ENCODE results near the gene PRAME. TPM values are rescaled to one million over a fixed set of nuclear protein-coding genes. Genes with fewer than 3 reads are reported as not detected.

Gene PRAME
- total RNA-seq, 1 donor from 2014 or later, result not detected

GRCh38 chr22:22579869-22580604, 21.0 kb upstream of the PRAME start:
- ATAC-seq, result no peak

- no peak for ATAC-seq
Observed at GRCh38 chr22:22578702-22579424, 19.8 kb upstream of the PRAME start.

- ATAC-seq, result no peak
Observed at GRCh38 chr22:22576989-22577427, 17.9 kb upstream of the PRAME start.

GRCh38 chr22:22576244-22576988, 17.4 kb upstream of the PRAME start:
- ATAC-seq, result peak; percentile 65

GRCh38 chr22:22574361-22574760, 15.3 kb upstream of the PRAME start:
- ATAC-seq, result no peak

GRCh38 chr22:22573047-22573889, 14.2 kb upstream of the PRAME start:
- no peak for ATAC-seq

- ATAC-seq, result no peak
Observed at GRCh38 chr22:22571862-22572261, 12.8 kb upstream of the PRAME start.

- ATAC-seq, result no peak
Observed at GRCh38 chr22:22571429-22571828, 12.4 kb upstream of the PRAME start.

GRCh38 chr22:22569218-22569617, 10.2 kb upstream of the PRAME start:
- no peak for ATAC-seq

- no peak for ATAC-seq
Observed at GRCh38 chr22:22565981-22566380, 6.9 kb upstream of the PRAME start.

GRCh38 chr22:22558071-22558971, 744 bp downstream of the PRAME start:
- ATAC-seq, result no peak

- ATAC-seq, result no peak
Observed at GRCh38 chr22:22556995-22557925, 1.8 kb downstream of the PRAME start.

- no peak for ATAC-seq
Observed at GRCh38 chr22:22556578-22556977, 2.5 kb downstream of the PRAME start.

- no peak for ATAC-seq
Observed at GRCh38 chr22:22555596-22555995, 3.5 kb downstream of the PRAME start.

GRCh38 chr22:22554587-22555284, 4.3 kb downstream of the PRAME start:
- no peak for ATAC-seq

- no peak for ATAC-seq
Observed at GRCh38 chr22:22553735-22554586, 5.1 kb downstream of the PRAME start.

GRCh38 chr22:22553141-22553540, 5.9 kb downstream of the PRAME start:
- no peak for ATAC-seq

- ATAC-seq, result no peak
Observed at GRCh38 chr22:22552630-22553029, 6.4 kb downstream of the PRAME start.

All from esophagus mucosa (tissue), 1 donor.